Stimulated activated CD4-positive, alpha-beta T cell treated with anti-CD3 and anti-CD28 coated beads, Interleukin-15, amount 100 ng/mL, for 48 hours (primary cell): ENCODE measurements around the gene TMEM178B.
"Not testable (repeated sequence)": the region's sequence is repeated elsewhere in the genome, so short reads cannot be mapped to it uniquely, and the experiment has no call there.

Experiments
- DNase-seq, 2 donors: peaks; one replicate each; pipeline ENCODE4 v3.0.0-alpha.2; 2020; ENCODE audit warnings: low read depth in 2 of 2

TMEM178B gene

DNA sequence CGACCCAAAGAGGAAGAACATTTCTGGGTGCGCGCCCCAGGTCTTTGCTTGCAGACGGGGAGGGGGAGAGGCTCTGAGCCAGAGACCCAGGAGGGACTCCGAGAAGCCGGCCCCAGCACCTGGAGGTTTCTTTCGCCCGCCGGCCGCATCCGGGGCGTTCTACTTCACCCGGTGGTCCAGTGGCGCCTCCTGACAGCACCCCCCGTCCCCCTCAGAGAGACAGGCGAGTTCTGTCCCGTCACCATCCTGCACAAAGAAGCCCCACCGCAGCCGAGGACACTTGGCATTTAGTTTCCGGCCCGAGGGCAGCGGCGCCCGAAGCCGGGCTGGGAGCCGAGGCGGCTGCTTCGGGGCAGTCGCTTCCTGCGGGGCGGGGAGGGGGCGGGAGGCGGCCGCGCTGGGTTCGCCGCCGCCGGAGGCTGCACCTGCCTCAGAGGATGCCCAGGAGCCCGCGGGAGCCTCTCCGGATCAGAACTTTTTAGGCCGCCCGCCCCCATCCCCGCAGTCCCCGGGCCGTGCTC lies at the start of gene TMEM178B:
TMEM178B (plus strand) TSS at position 424 of the 521 bp plus-strand sequence.
- DNase-seq: no peak

GRCh38 chr7:141024668-141025067 lies 49.2 kb upstream of the TMEM178B start:
- no peak for DNase-seq

DNA sequence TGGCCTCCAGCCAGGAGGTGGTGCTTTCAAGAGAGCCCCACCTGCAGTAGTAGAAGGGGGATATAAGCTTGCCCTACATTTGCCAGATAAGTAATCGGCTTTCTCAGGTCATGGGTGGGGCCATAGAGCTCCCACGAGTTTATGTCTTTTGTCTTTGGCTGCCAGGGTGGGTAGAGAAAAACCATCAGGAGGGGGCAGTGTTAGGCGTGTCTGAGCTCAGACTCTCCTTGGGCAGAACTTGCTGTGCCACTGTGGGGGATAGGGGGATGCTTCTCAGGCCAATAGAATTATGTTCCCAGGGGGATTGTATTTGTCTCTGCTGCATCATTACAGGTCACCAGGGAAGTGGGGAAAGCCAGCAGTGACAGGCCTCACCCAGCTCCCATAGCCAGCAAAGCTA lies 46.8 kb upstream of the TMEM178B start:
- DNase-seq: no peak

DNA sequence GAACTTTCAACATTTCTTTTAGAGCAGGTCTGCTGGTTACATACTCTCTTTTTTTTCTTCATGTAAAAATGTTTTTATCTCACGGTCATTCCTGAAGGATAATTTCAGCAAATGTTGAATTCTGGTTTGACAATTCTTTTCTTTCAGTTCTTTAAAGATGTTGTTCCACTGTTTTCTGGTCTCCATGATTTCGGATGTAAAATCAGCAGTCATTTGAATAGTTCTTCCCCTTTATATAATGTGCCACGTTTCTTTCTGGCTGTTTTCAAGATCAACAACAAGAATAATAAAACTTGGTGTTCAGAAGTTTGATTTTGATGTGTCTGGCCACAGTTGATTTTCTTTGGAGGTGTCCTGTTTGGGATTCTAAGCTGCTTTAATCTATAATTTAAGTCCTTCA lies 45.1 kb upstream of the TMEM178B start:
- no peak for DNase-seq

DNA sequence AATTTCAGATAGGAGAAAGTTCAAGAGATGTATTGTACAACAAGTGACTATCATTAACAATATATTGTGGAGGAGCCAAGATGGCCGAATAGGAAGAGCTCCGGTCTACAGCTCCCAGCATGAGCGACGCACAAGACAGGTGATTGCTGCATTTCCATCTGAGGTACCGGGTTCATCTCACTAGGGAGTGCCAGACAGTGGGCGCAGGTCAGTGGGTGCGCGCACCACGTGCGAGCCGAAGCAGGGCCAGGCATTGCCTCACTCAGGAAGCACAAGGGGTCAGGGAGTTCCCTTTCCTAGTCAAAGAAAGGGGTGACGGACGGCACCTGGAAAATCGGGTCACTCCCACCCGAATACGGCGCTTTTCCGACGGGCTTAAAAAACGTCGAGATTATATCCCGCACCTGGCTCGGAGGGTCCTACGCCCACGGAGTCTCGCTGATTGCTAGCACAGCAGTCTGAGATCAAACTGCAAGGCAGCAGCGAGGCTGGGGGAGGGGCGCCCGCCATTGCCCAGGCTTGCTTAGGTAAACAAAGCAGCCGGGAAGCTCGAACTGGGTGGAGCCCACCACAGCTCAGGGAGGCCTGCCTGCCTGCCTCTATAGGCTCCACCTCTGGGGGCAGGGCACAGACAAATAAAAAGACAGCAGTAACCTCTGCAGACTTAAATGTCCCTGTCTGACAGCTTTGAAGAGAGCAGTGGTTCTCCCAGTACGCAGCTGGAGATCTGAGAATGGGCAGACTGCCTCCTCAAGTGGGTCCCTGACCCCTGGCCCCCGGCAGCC lies 41.1 kb upstream of the TMEM178B start:
- DNase-seq: not testable (repeated sequence)

DNA sequence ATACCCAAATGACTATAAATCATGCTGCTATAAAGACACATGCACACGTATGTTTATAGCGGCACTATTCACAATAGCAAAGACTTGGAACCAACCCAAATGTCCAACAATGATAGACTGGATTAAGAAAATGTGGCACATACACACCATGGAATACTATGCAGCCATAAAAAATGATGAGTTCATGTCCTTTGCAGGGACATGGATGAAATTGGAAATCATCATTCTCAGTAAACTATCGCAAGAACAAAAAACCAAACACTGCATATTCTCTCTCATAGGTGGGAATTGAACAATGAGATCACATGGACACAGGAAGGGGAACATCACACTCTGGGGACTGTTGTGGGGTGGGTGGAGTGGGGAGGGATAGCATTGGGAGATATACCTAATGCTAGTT lies 35.8 kb upstream of the TMEM178B start:
- not testable (repeated sequence) for DNase-seq

- DNase-seq: no peak
Observed at GRCh38 chr7:141039376-141039775, 34.5 kb upstream of the TMEM178B start.

- DNase-seq: no peak
Observed at GRCh38 chr7:141042222-141043193, 31.4 kb upstream of the TMEM178B start.

- DNase-seq: no peak
Observed at GRCh38 chr7:141043616-141044015, 30.2 kb upstream of the TMEM178B start.

DNA sequence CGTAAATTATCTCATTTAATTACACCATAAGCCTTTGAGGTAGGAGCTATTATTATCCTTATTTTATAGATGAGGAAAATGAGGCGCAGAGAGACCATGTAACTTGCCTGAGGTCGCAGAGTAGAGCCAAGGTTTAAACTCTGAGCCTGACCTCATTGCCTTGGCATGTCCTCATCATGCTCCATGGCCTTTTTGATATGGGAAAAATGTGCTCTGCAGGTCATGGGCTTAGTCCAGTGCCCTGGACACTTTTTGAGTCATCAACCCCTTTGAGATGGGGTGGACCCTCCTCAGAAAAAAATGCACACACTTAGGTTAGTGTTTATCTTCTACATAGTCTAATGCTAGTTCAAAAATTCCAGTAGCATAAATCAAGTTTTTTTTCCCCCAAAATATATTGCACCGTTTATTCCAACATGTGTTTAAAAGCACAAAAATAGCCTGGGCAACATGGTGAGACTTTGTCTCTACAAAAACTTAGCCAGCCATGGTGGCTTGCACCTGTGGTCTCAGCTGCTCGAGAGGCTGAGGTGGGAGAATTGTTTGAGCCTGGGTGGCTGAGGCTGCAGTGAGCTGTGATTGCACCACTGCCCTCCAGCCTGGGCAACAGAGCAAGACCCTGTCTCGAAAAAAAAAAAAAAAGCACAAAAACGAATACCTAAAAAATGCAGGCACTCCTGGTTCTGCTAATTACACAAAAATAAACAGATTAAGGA lies 28.6 kb upstream of the TMEM178B start:
- no peak for DNase-seq

DNA sequence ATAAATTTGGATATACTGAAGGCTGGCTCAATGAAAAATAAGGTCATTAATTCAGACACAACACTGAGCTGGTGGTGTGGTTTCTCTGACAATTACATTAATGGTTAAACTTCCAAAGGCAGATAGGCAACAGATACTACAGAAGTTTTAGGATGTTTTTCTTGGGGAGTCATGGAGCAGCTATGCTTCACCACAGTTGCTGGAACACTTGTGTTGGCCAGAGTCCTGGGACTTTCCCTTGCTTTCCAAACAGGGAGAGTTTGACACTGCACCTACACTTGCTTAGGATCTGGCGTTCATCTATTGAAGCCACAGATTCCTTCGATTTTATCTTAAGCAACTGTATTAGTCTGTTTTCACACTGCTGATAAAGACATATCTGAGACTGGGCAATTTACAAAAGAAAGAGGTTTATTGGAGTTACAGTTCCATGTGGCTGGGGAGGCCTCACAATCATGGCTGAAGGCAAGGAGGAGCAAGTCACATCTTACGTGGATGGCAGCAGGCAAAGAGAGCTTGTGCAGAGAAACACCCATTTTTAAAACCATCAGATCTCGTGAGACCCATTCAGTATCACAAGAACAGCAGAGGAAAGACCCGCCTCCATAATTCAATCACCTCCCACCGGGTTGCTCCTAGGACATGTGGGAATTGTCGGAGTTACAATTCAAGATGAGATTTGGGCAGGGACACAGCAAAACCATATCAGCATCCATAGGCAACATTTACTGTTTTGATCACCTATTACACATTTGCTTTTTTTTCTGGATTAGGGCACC lies 27.8 kb upstream of the TMEM178B start:
- DNase-seq: no peak

DNA sequence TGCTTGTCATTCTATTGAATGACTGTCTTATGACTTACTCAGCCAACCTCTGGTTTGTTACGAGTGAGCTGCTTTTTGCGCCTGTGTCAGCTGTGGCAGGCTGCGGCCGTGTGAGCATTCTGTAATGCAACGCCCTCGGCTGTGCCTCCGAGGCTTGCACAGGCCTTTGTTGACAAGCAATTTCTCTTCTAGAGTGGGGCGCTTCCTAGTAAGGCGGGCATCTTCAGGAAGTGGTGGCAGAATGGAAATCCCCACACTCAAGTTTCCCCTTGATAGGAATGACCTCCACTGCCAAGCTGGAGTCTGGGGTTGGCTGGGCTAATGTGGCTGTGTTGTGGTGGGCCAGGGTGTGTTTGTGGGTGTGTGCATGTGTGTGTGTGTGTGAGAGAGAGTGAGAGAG lies 20.2 kb upstream of the TMEM178B start:
- DNase-seq: peak in 1 of 2 donors; percentile 31

DNA sequence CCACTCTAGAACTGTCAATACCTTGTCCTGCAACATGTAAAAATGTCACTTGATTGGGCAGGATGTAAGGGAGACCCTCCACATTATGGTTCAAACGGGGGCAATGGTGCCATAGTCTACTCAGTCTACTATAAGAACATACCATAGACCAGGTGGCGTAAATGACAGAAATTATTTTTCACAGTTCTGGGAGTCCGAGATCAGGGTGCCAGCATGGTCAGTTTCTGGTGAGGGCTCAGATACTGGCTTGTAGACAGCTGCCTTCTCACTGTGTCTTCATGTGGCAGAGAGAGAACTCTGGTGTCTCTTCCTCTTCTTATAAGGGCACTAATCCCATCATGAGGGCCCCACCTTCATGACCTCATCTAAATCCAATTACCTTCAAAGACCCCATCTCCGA lies 18.7 kb upstream of the TMEM178B start:
- DNase-seq: no peak

DNA sequence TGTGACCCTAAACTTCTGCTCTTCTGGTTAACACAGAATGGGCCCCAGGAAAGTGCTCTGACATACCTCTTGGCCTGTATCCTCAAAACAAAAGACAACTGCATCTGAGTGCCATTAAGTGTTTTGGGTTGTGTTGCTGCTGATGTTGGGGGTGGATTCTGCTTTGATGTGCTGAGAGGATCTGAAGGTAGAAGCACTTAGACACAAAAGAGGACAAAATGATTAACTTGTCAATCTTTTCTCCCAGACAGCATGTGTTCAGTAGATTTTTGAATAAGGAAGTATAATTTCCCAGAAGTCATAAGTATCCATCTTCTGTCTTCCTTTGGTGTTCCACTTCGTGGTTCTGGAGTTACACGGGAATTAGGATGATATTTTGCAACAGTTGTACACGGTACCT lies 16.1 kb upstream of the TMEM178B start:
- DNase-seq: no peak

DNA sequence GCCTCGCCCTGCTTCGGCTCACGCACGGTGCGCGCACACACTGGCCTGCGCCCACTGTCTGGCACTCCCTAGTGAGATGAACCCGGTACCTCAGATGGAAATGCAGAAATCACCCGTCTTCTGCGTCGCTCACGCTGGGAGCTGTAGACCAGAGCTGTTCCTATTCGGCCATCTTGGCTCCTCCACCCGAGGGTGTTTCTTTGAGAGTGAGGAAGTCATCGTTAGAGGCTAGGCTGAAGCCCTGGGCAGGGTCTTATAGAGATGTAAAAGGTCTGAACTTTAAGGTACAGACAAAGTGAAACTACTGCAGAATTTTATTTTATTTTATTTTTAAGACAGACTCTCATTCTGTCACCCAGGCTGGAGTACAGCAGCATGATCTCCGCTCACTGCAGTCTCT lies 6.0 kb upstream of the TMEM178B start:
- DNase-seq: not testable (repeated sequence)

- DNase-seq: peak in 1 of 2 donors; percentile 22
Observed at GRCh38 chr7:141071260-141071854, 2.5 kb upstream of the TMEM178B start.

DNA sequence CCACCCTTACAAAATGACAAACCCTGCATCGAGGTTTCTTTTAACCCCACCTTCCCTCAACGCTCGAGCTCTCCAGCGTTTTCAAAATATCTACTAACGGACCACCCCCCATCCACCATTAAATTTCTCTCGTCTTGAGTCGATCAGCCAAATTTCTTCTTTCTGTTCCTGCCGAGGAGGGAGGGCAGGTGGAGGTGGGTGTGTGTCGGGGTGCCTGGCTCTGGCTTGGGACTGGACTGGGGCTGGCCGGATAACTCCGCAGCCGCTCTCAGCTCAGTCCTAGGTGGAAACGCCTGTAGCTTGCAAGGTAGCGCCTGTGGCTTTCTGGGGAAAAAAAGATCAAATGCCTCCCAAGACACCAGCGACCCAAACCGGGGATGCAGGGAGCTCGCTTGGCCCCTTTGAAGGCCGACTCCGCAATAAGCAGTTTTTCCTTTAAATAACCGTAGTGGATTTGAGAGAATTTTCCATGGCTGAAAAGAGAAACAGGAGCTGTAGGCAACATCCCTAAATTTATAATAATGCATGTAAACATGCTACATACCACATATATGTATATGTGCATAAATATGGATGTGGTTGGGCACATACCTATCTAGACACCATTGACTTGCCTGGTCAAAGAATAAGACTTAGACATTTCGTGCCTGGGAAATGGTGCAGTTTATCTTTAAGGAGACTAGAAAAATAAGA lies 1.9 kb upstream of the TMEM178B start:
- no peak for DNase-seq

- peak in 1 of 2 donors; percentile 9 for DNase-seq
Observed at GRCh38 chr7:141072548-141073172, 1.2 kb upstream of the TMEM178B start.

GRCh38 chr7:141073173-141073640 lies 657 bp upstream of the TMEM178B start:
- DNase-seq: no peak
